Left ventricle myocardium inferior (tissue), 1 donor: ENCODE results near the gene NRN1. TPM values are rescaled to one million over a fixed set of nuclear protein-coding genes. Genes with fewer than 3 reads are reported as not detected.

Experiments
- DNase-seq: peaks from one replicate; pipeline ENCODE4 v3.0.0-alpha.2; 2020
- H3K27ac ChIP-seq: fragments of 200-600 bp; replicated peaks from 2 replicates; pipeline ENCODE4 v1.8.0; 2021
- H3K27me3 ChIP-seq: fragments of 200-600 bp; 2 replicates; pipeline ENCODE4 v1.8.0; 2021; ENCODE audit warnings: low read depth
- H3K36me3 ChIP-seq: fragments of 200-600 bp; 2 replicates; pipeline ENCODE4 v1.8.0; 2021
- H3K4me1 ChIP-seq: fragments of 200-600 bp; 2 replicates; pipeline ENCODE4 v1.8.0; 2021
- H3K4me3 ChIP-seq: fragments of 200-600 bp; 2 replicates; pipeline ENCODE4 v1.8.0; 2021; ENCODE audit warnings: mild to moderate bottlenecking, moderate library complexity
- H3K9me3 ChIP-seq: fragments of 200-600 bp; replicated peaks from 2 replicates; pipeline ENCODE4 v1.8.0; 2021
- intact Hi-C: fragments of 100-400 bp; cut with micrococcal nuclease; formaldehyde crosslinking; loops from one replicate; pipeline ENCODE4 v1.11.0; 2022
- long read RNA-seq: library from polyadenylated mRNA; unstranded; transcript quantifications from one replicate; pipeline ENCODE4 v2.0.0, GENCODE V29; 2021
- total RNA-seq: library from RNA; stranded (reverse); fragmentation: NEBNext Ultra II Directional; extraction: Animal tissue kit (Norgen Biotek cat#: 25700); gene quantifications from one replicate; pipeline ENCODE4 v1.2.1, GENCODE V29; 2021
- TF ChIP-seq, protein P1 (sequence below): fragments of 200-600 bp; IDR thresholded peaks from 2 replicates; pipeline ENCODE4 v1.8.0; 2021; ENCODE audit warnings: antibody characterized with exemption, mild to moderate bottlenecking, borderline replicate concordance
- donor health status: DM: no; HTN: yes; CAD: no; lungs with severe emphysema.

Gene NRN1, protein sequence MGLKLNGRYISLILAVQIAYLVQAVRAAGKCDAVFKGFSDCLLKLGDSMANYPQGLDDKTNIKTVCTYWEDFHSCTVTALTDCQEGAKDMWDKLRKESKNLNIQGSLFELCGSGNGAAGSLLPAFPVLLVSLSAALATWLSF
- total RNA-seq, result 8.8 TPM
- long read RNA-seq, transcript NRN1-201 (3 exons, 1,624 nt), result major isoform, 9 of 13 reads
- long read RNA-seq, partial matches to known transcripts, result 2 of 13 reads
- long read RNA-seq, other reads (novel, unspliced or antisense), result 2 of 13 reads

DNA sequence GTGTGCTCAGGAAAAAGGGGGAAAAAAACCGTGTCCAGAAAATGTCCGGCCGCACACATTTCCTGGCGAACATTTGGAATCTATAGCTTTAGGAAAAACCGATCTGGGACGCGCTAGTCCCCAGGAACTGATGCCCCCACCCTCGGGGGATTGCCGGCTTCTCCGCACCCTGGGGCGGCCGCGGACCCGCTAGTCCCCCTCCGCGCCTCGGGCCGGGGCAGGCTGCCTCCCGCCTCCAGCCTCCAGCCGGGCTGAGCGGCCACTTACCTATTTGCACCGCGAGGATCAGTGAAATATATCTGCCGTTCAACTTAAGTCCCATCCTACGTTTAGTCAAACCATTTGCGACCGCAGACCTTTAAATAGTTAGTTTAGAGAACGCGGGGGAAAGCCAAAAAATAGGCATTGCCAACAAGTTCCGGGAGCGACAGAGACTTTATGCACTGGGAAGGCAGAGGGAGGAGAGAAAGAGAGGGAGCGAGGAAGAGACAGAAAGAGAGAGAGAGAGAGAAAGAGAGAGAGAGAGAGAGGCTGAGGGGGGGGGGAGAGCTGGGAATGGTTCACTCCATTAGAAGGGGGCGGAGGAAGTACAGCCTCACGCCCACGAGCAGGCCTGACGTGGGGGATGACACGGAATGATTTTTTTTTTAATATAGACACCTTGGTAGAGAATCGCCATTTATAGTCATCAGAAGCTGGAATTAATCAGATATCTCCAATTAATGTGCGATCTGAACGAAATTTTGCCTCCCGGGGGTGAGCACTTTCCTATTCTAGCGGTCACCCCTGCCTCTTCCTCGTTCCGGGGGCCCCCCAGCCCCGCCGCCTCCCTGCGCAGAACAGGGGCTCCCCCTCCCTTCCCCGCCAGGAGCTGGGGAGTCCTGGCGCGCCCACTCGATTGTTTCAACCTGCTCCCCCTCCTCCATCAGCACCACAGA lies at the start of gene NRN1:
Gene NRN1 (minus strand): TSS at position 498 of the 938 bp plus-strand sequence. CDS start 176 bp downstream, at position 322.
- intact Hi-C loops, result no loop called here
- Histone ChIP-seq H3K4me3 (peak within 1 kb of the TSS; percentile 64), H3K36me3 (no peaks in the 10 kb centered on the region), H3K4me1 (peaks cover 70% of the 10 kb centered on the region), H3K27me3 (peaks cover 100% of the 10 kb centered on the region), H3K9me3 (no peaks in the 10 kb centered on the region), H3K27ac (peak within 1 kb of the TSS; percentile 84)
- TF ChIP-seq, protein P1, sequence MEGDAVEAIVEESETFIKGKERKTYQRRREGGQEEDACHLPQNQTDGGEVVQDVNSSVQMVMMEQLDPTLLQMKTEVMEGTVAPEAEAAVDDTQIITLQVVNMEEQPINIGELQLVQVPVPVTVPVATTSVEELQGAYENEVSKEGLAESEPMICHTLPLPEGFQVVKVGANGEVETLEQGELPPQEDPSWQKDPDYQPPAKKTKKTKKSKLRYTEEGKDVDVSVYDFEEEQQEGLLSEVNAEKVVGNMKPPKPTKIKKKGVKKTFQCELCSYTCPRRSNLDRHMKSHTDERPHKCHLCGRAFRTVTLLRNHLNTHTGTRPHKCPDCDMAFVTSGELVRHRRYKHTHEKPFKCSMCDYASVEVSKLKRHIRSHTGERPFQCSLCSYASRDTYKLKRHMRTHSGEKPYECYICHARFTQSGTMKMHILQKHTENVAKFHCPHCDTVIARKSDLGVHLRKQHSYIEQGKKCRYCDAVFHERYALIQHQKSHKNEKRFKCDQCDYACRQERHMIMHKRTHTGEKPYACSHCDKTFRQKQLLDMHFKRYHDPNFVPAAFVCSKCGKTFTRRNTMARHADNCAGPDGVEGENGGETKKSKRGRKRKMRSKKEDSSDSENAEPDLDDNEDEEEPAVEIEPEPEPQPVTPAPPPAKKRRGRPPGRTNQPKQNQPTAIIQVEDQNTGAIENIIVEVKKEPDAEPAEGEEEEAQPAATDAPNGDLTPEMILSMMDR, result no peak
- no peak for DNase-seq

DNA sequence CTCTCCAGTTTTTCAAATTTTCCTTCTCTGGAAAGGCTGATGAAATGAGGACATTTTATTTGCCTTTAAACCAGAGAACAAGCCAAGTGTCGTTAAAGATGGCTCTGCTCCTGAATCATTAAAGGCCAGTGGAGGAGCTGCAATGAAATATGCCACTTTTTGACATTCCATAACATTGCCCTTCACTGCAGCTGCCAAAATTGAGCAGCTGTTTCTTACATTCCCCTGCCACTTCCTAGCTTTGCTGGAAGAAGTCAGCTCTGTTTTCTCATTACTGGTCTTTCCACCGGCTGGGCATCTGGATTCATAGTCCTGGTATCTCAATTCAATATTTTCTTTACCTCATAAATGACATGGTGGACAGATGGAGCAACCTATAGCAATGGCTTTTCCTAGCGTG lies 45.5 kb upstream of the NRN1 start:
- TF ChIP-seq, protein P1, result no peak
- H3K27me3 ChIP-seq, result peaks cover 51% of the 10 kb centered on the region
- H3K27ac ChIP-seq, result no peak overlapping the region
- peaks cover 11% of the 10 kb centered on the region for H3K9me3 ChIP-seq
- H3K4me3 ChIP-seq, result no peak overlapping the region
- no peak for DNase-seq
- no peaks in the 10 kb centered on the region for H3K36me3 ChIP-seq
- H3K4me1 ChIP-seq, result no peaks in the 10 kb centered on the region
- intact Hi-C loops, result no loop called here

DNA sequence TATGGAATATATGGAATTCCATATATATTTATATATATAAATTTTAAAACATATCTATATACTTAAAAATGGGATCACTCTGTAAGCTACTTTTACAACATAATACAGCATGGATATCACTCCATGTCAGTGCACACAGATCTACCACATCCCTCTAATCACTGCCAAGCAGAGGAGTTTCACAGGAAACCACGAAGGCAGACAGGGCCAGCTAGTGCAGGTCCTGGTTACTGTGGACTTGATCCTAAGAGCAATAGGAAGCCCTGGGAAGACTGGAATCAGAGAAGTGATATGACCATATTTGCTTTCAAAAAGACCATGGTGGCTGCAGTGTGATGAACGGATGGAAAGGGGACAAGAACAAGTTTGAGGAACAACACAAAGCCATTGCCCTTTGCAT lies 40.0 kb upstream of the NRN1 start:
- intact Hi-C loops, result no loop called here
- TF ChIP-seq, protein P1, result no peak
- DNase-seq, result no peak

DNA sequence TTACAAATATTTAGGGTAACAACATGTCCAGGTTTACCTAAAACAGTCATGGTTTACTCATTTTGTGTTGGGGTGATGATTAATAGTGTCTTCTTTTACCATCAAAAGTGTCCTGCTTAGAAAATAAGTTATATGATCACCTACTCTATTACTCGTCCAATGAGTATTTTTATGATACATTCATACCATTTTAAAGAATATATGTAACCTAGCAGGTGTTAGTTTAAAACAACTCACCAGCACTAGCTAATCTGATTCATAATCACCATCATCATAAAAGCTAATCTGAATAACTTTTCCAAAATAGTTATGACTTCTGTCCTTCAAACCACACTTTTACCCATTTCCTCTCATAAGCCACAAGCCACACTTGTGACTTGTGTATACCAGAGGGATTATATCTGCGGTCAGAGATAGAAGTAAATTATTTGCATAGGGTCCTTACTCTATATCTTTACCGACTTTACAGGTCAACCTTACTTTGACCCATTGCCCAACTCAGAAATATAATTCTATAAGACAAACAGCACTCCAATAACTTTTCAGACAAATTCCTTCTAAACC lies 33.3 kb upstream of the NRN1 start:
- H3K9me3 ChIP-seq, result no peaks in the 10 kb centered on the region
- no peaks in the 10 kb centered on the region for H3K36me3 ChIP-seq
- no peak overlapping the region for H3K4me3 ChIP-seq
- H3K27me3 ChIP-seq, result peaks cover 17% of the 10 kb centered on the region
- DNase-seq, result no peak
- no peak overlapping the region for H3K27ac ChIP-seq
- TF ChIP-seq, protein P1, result no peak
- intact Hi-C loops, result no loop called here
- H3K4me1 ChIP-seq, result no peaks in the 10 kb centered on the region

More for the DNA sequence above, 40.0 kb upstream of the NRN1 start:
- H3K36me3 ChIP-seq, result no peaks in the 10 kb centered on the region
- no peaks in the 10 kb centered on the region for H3K4me1 ChIP-seq
- no peak overlapping the region for H3K4me3 ChIP-seq
- peaks cover 27% of the 10 kb centered on the region for H3K27me3 ChIP-seq
- no peak overlapping the region for H3K27ac ChIP-seq
- H3K9me3 ChIP-seq, result peaks cover 11% of the 10 kb centered on the region

DNA sequence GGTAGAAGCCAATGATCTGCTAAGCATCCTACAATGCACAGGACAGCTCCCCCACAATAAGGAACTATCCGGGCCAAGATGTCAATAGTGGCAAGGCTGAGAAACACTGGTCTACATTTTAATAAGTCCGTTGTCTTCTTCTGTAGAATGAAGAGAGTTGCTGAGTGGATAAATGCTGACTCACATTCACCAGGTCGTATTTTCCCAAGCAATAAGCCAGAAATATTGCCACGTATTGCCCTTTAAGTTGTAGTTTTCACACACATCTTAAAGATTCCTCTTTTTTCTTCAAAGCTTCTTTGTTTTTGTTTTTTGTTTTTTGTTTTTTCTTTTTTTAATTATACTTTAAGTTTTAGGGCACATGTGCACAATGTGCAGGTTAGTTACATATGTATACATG lies 30.5 kb upstream of the NRN1 start:
- Histone ChIP-seq H3K9me3 (no peaks in the 10 kb centered on the region), H3K4me3 (no peak overlapping the region), H3K27ac (no peak overlapping the region), H3K27me3 (peaks cover 6% of the 10 kb centered on the region), H3K36me3 (no peaks in the 10 kb centered on the region), H3K4me1 (no peaks in the 10 kb centered on the region)
- TF ChIP-seq, protein P1, result no peak
- no peak for DNase-seq
- intact Hi-C loops, result no loop called here
